Vagina (tissue), 2 donors: ENCODE data around the gene STAMBP. TPM values are rescaled to one million over a fixed set of nuclear protein-coding genes. Genes with fewer than 3 reads are reported as not detected.
"Not testable (repeated sequence)": the region's sequence is repeated elsewhere in the genome, so short reads cannot be mapped to it uniquely, and the experiment has no call there.

Experiments
- DNase-seq, 2 donors: peaks; one replicate each; pipeline ENCODE4 v3.0.0-alpha.2; 2017; ENCODE audit errors: extremely low spot score in 2 of 2
- H3K27ac ChIP-seq: fragments of 200-600 bp; sonication (generic); one replicate; pipeline ENCODE4 v1.5.1; 2019
- H3K27me3 ChIP-seq: fragments of 200-600 bp; sonication (generic); one replicate; pipeline ENCODE4 v1.5.1; 2019
- H3K36me3 ChIP-seq, 2 donors: fragments of 200-600 bp; sonication (generic); one replicate each; pipeline ENCODE4 v1.5.1; 2017 to 2019
- H3K4me1 ChIP-seq: fragments of 200-600 bp; sonication (generic); one replicate; pipeline ENCODE4 v1.5.1; 2019
- H3K4me3 ChIP-seq, 2 donors: fragments of 200-600 bp; sonication (generic); 1 replicate in 1 of 2; 2 replicates in 1 of 2; pipeline ENCODE4 v1.5.1; 2016 to 2019
- H3K9me3 ChIP-seq: fragments of 200-600 bp; sonication (generic); one replicate; pipeline ENCODE4 v1.5.1; 2019
- CTCF ChIP-seq, 3 experiments: fragments of 450-650 bp in 2 of 3; fragments of 200-600 bp in 1 of 3; sonication (generic) in 1 of 3; IDR thresholded peaks; one replicate each; pipeline ENCODE4 v1.5.1; 2017 to 2019; ENCODE audit warnings: antibody characterized with exemption in 3 of 3, mild to moderate bottlenecking in 2 of 3, moderate library complexity in 2 of 3
- POLR2A ChIP-seq, 2 donors: fragments of 450-650 bp; IDR thresholded peaks; one replicate each; pipeline ENCODE4 v1.6.1; 2017; ENCODE audit warnings: antibody characterized with exemption in 2 of 2, mild to moderate bottlenecking in 2 of 2, moderate library complexity in 2 of 2
- POLR2AphosphoS5 ChIP-seq, 2 donors: sonication (generic); formaldehyde crosslinking; IDR thresholded peaks; one replicate each; pipeline ENCODE4 v1.9.0; 2017; ENCODE audit warnings: antibody characterized with exemption in 2 of 2, mild to moderate bottlenecking in 2 of 2, low read depth in 1 of 2; ENCODE audit not compliant: insufficient read depth in 1 of 2
- intact Hi-C: fragments of 100-400 bp; cut with DNase I; formaldehyde crosslinking; loops from one replicate; pipeline ENCODE4 v1.15.1; 2023
- total RNA-seq: library from RNA; depleted of rRNA; stranded (reverse); fragments of >200 nt; gene quantifications from one replicate; pipeline ENCODE4 v1.2.3, GENCODE V29; 2016

The STAMBP gene
- total RNA-seq, 1 donor from 2014 or later: 30.4 TPM

- no peaks in the 10 kb centered on the region for H3K9me3 ChIP-seq
- DNase-seq: no peak
- H3K4me3 ChIP-seq: no peak overlapping the region
- intact Hi-C loops: no loop called here
- no peaks in the 10 kb centered on the region for H3K36me3 ChIP-seq
- H3K4me1 ChIP-seq: no peaks in the 10 kb centered on the region
- no peaks in the 10 kb centered on the region for H3K27me3 ChIP-seq
- no peak for TF ChIP-seq CTCF (IDR thresholded peaks at IDR 0.05)
- TF ChIP-seq POLR2AphosphoS5 (IDR thresholded peaks at IDR 0.05; ENCODE audit: insufficient read depth in 1 of 2, low read depth in 1 of 2): no peak
- TF ChIP-seq POLR2A (IDR thresholded peaks at IDR 0.05): no peak
- H3K27ac ChIP-seq: no peak overlapping the region
Measured at GRCh38 chr2:73885406-73885805, 56.6 kb downstream of the STAMBP start.

GRCh38 chr2:73886357-73886756 lies 57.6 kb downstream of the STAMBP start:
- no peaks in the 10 kb centered on the region for H3K9me3 ChIP-seq
- no peaks in the 10 kb centered on the region for H3K27me3 ChIP-seq
- H3K4me3 ChIP-seq: no peak overlapping the region
- no peaks in the 10 kb centered on the region for H3K4me1 ChIP-seq
- TF ChIP-seq POLR2A (IDR thresholded peaks at IDR 0.05): no peak
- TF ChIP-seq CTCF (IDR thresholded peaks at IDR 0.05): no peak
- no peak for TF ChIP-seq POLR2AphosphoS5 (IDR thresholded peaks at IDR 0.05; ENCODE audit: insufficient read depth in 1 of 2, low read depth in 1 of 2)
- no peak overlapping the region for H3K27ac ChIP-seq
- no peak for DNase-seq
- no peaks in the 10 kb centered on the region for H3K36me3 ChIP-seq
- intact Hi-C loops: no loop called here

- H3K4me3 ChIP-seq, H3K27me3 ChIP-seq, H3K9me3 ChIP-seq, intact Hi-C loops, H3K4me1 ChIP-seq, H3K27ac ChIP-seq, H3K36me3 ChIP-seq, DNase-seq: not testable (repeated sequence)
Measured at GRCh38 chr2:73887596-73888353, 59.0 kb downstream of the STAMBP start.

GRCh38 chr2:73888388-73888787 lies 59.6 kb downstream of the STAMBP start:
- H3K4me1 ChIP-seq: no peaks in the 10 kb centered on the region

GRCh38 chr2:73889206-73889605 lies 60.4 kb downstream of the STAMBP start:
- Histone ChIP-seq H3K4me1 (no peaks in the 10 kb centered on the region), H3K27ac (no peak overlapping the region)
- intact Hi-C loops: no loop called here

More at GRCh38 chr2:73888388-73888787, 59.6 kb downstream of the STAMBP start:
- no peak overlapping the region for H3K27ac ChIP-seq
- H3K4me3 ChIP-seq: no peak overlapping the region
- no peaks in the 10 kb centered on the region for H3K27me3 ChIP-seq
- H3K36me3 ChIP-seq: no peaks in the 10 kb centered on the region
- DNase-seq: no peak
- no peak for TF ChIP-seq CTCF (IDR thresholded peaks at IDR 0.05)
- no peaks in the 10 kb centered on the region for H3K9me3 ChIP-seq
- intact Hi-C loops: no loop called here

More at GRCh38 chr2:73889206-73889605, 60.4 kb downstream of the STAMBP start:
- no peak overlapping the region for H3K4me3 ChIP-seq
- no peaks in the 10 kb centered on the region for H3K36me3 ChIP-seq
- no peaks in the 10 kb centered on the region for H3K9me3 ChIP-seq
- H3K27me3 ChIP-seq: no peaks in the 10 kb centered on the region
- TF ChIP-seq CTCF (IDR thresholded peaks at IDR 0.05) (no peak), POLR2A (IDR thresholded peaks at IDR 0.05) (no peak), POLR2AphosphoS5 (IDR thresholded peaks at IDR 0.05; ENCODE audit: insufficient read depth in 1 of 2, low read depth in 1 of 2) (no peak)
- no peak for DNase-seq
